SK-N-SH treated with all-trans-retinoic acid at 6 μM for 48 hours (cell line): ENCODE data around the gene PHACTR3.

Experiments used
- ATAC-seq: fragments of 200-7000 bp; cut with Tn5 transposase; 3 replicates; pipeline ENCODE4 v1.9.1; 2020; ENCODE audit warnings: mild to moderate bottlenecking, moderate library complexity
- BACH2 ChIP-seq: fragments of 250-450 bp; sonication (Bioruptor Pico); IDR thresholded peaks from 2 replicates; pipeline ENCODE4 v1.9.0; 2021; ENCODE audit warnings: mild to moderate bottlenecking, borderline replicate concordance
- CREB5 ChIP-seq: fragments of 250-450 bp; sonication (Bioruptor Pico); IDR thresholded peaks from 2 replicates; pipeline ENCODE4 v1.5.1; 2020; ENCODE audit warnings: low read depth, mild to moderate bottlenecking, moderate library complexity
- CSDC2 ChIP-seq: fragments of 250-450 bp; sonication (Bioruptor Pico); IDR thresholded peaks from 2 replicates; pipeline ENCODE4 v1.5.0; 2020; ENCODE audit warnings: mild to moderate bottlenecking, moderate library complexity
- CSRNP3 ChIP-seq: fragments of 250-450 bp; sonication (Bioruptor Pico); IDR thresholded peaks from 2 replicates; pipeline ENCODE4 v1.5.1; 2021; ENCODE audit warnings: mild to moderate bottlenecking, moderate library complexity
- GLIS3 ChIP-seq: fragments of 250-450 bp; sonication (Bioruptor Pico); IDR thresholded peaks from 2 replicates; pipeline ENCODE4 v1.5.0; 2020; ENCODE audit warnings: mild to moderate bottlenecking, moderate library complexity
- OSR1 ChIP-seq: fragments of 250-450 bp; sonication (Bioruptor Pico); IDR thresholded peaks from 2 replicates; pipeline ENCODE4 v1.8.0; 2022; ENCODE audit warnings: moderate library complexity, mild to moderate bottlenecking, inconsistent platforms
- POU6F1 ChIP-seq: fragments of 250-450 bp; sonication (Bioruptor Pico); IDR thresholded peaks from 2 replicates; pipeline ENCODE4 v1.8.0; 2021; ENCODE audit warnings: low read depth, mild to moderate bottlenecking, moderate library complexity, borderline replicate concordance
- PPARA ChIP-seq: fragments of 250-450 bp; sonication (Bioruptor Pico); IDR thresholded peaks from 2 replicates; pipeline ENCODE4 v1.5.0; 2020; ENCODE audit warnings: mild to moderate bottlenecking, borderline replicate concordance
- RARB ChIP-seq: fragments of 250-450 bp; sonication (Bioruptor Pico); IDR thresholded peaks from 2 replicates; pipeline ENCODE4 v1.8.0; 2021; ENCODE audit warnings: mild to moderate bottlenecking, moderate library complexity
- SNAI2 ChIP-seq: fragments of 250-450 bp; sonication (Bioruptor Pico); IDR thresholded peaks from 2 replicates; pipeline ENCODE4 v1.5.0; 2020; ENCODE audit warnings: mild to moderate bottlenecking, moderate library complexity
- TCF4 ChIP-seq: fragments of 250-450 bp; sonication (Bioruptor Pico); IDR thresholded peaks from 2 replicates; pipeline ENCODE4 v1.8.0; 2021; ENCODE audit warnings: mild to moderate bottlenecking, moderate library complexity, borderline replicate concordance
- TOX ChIP-seq: fragments of 250-450 bp; sonication (Bioruptor Pico); IDR thresholded peaks from 2 replicates; pipeline ENCODE4 v1.8.0; 2021; ENCODE audit warnings: mild to moderate bottlenecking, moderate library complexity, borderline replicate concordance
- TSHZ2 ChIP-seq: fragments of 250-450 bp; sonication (Bioruptor Pico); IDR thresholded peaks from 2 replicates; pipeline ENCODE4 v1.5.0; 2020; ENCODE audit warnings: mild to moderate bottlenecking, moderate library complexity
- ZFP3 ChIP-seq: fragments of 250-450 bp; sonication (Bioruptor Pico); IDR thresholded peaks from 2 replicates; pipeline ENCODE4 v1.5.0; 2020; ENCODE audit warnings: mild to moderate bottlenecking, moderate library complexity
- ZFP30 ChIP-seq: fragments of 450-650 bp; formaldehyde crosslinking; IDR thresholded peaks from 2 replicates; pipeline ENCODE4 v1.5.0; 2022; ENCODE audit warnings: mild to moderate bottlenecking, moderate library complexity
- ZNF565 ChIP-seq: fragments of 450-650 bp; formaldehyde crosslinking; conservative IDR thresholded peaks from 2 replicates; pipeline ENCODE4 v1.5.0; 2020; ENCODE audit warnings: low read depth, mild to moderate bottlenecking, moderate library complexity
- ZNF70 ChIP-seq: fragments of 450-650 bp; formaldehyde crosslinking; IDR thresholded peaks from 2 replicates; pipeline ENCODE4 v1.5.0; 2020; ENCODE audit warnings: mild to moderate bottlenecking, moderate library complexity
- ZNF8 ChIP-seq: fragments of 450-650 bp; formaldehyde crosslinking; IDR thresholded peaks from 2 replicates; pipeline ENCODE4 v1.5.0; 2020; ENCODE audit warnings: mild to moderate bottlenecking, moderate library complexity

Gene PHACTR3

GRCh38 chr20:59587570-59587969, 16.8 kb upstream of the PHACTR3 start:
- TF ChIP-seq ZFP3 (CRISPR knock-in tag) (no peak), PPARA (CRISPR knock-in tag) (no peak), TCF4 (CRISPR knock-in tag) (no peak), RARB (no peak), ZFP30 (CRISPR knock-in tag) (no peak), ZNF8 (CRISPR knock-in tag) (no peak), GLIS3 (no peak), BACH2 (CRISPR knock-in tag) (no peak), ZNF565 (no peak), ZNF70 (CRISPR knock-in tag) (no peak)
- TF ChIP-seq, all 23 proteins: peak for 0
- ATAC-seq, result no peak

GRCh38 chr20:59588236-59588855, 16.0 kb upstream of the PHACTR3 start:
- ATAC-seq, result no peak
- no peak for TF ChIP-seq TOX (CRISPR knock-in tag)
- no peak for TF ChIP-seq CREB5 (CRISPR knock-in tag)
- TF ChIP-seq POU6F1 (CRISPR knock-in tag), result no peak
- no peak for TF ChIP-seq CSRNP3 (CRISPR knock-in tag)
- no peak for TF ChIP-seq OSR1 (CRISPR knock-in tag)

- no peak for TF ChIP-seq PPARA (CRISPR knock-in tag)
- no peak for ATAC-seq
Observed at GRCh38 chr20:59589086-59589684, 15.2 kb upstream of the PHACTR3 start.

- ATAC-seq, result no peak
Observed at GRCh38 chr20:59591061-59591460, 13.3 kb upstream of the PHACTR3 start.

More at GRCh38 chr20:59591061-59591460, 13.3 kb upstream of the PHACTR3 start:
- TF ChIP-seq ZNF8 (CRISPR knock-in tag) (no peak), CSDC2 (no peak), ZFP3 (CRISPR knock-in tag) (no peak), GLIS3 (no peak), TSHZ2 (CRISPR knock-in tag) (no peak), TOX (CRISPR knock-in tag) (no peak), SNAI2 (CRISPR knock-in tag) (no peak), BACH2 (CRISPR knock-in tag) (no peak)
- TF ChIP-seq, all 23 proteins: peak for 0
